Karpas-422 (cell line): ENCODE measurements around the gene NIPBL. TPM values are rescaled to one million over a fixed set of nuclear protein-coding genes. Genes with fewer than 3 reads are reported as not detected.
"Not testable (repeated sequence)": the region's sequence is repeated elsewhere in the genome, so short reads cannot be mapped to it uniquely, and the experiment has no call there.

Experiments
- DNase-seq: peaks from one replicate; pipeline ENCODE4 v3.0.0-alpha.2; 2015
- H2AFZ ChIP-seq: fragments of 200-600 bp; sonication (generic); 2 replicates; pipeline ENCODE4 v1.6.1; 2014; ENCODE audit warnings: antibody characterized with exemption, low read length, mixed read lengths
- H3K27ac ChIP-seq: fragments of 200-600 bp; sonication (generic); 2 replicates; pipeline ENCODE4 v1.5.1; 2014; ENCODE audit warnings: mild to moderate bottlenecking, low read length, moderate library complexity
- H3K27me3 ChIP-seq: fragments of 200-600 bp; sonication (generic); 2 replicates; pipeline ENCODE4 v1.6.1; 2014; ENCODE audit warnings: low read length, mixed read lengths
- H3K36me3 ChIP-seq: fragments of 200-600 bp; sonication (generic); 2 replicates; pipeline ENCODE4 v1.6.1; 2014; ENCODE audit warnings: low read length, mixed read lengths; ENCODE audit not compliant: insufficient read depth
- H3K4me1 ChIP-seq: fragments of 200-600 bp; sonication (generic); 2 replicates; pipeline ENCODE4 v1.6.1; 2014; ENCODE audit warnings: mild to moderate bottlenecking, low read length, mixed read lengths
- H3K4me2 ChIP-seq: fragments of 200-600 bp; sonication (generic); 2 replicates; pipeline ENCODE4 v1.6.1; 2014; ENCODE audit warnings: low read length, low read depth, mild to moderate bottlenecking; ENCODE audit not compliant: poor library complexity, severe bottlenecking
- H3K4me3 ChIP-seq: fragments of 200-600 bp; sonication (generic); 2 replicates; pipeline ENCODE4 v1.5.1; 2014; ENCODE audit warnings: mild to moderate bottlenecking, antibody characterized with exemption, low read length, mixed read lengths
- H3K79me2 ChIP-seq: fragments of 200-600 bp; sonication (generic); 2 replicates; pipeline ENCODE4 v1.6.1; 2014; ENCODE audit warnings: mild to moderate bottlenecking, low read length, mixed read lengths
- H3K9ac ChIP-seq: fragments of 200-600 bp; sonication (generic); 2 replicates; pipeline ENCODE4 v1.6.0; 2014; ENCODE audit warnings: low read length
- H3K9me2 ChIP-seq: fragments of 200-600 bp; sonication (generic), shearing (Covaris generic); replicated peaks from 2 replicates; pipeline ENCODE4 v1.6.0; 2014; ENCODE audit warnings: mild to moderate bottlenecking, low read length, moderate library complexity; ENCODE audit not compliant: insufficient read depth
- H3K9me3 ChIP-seq: fragments of 300-700, 200-600 bp; sonication (generic); 2 replicates; pipeline ENCODE4 v1.6.1; 2014; ENCODE audit warnings: low read length, mixed read lengths
- H4K20me1 ChIP-seq: fragments of 200-600 bp; sonication (generic); 2 replicates; pipeline ENCODE4 v1.6.1; 2014; ENCODE audit warnings: mild to moderate bottlenecking, antibody characterized with exemption, low read length, low read depth; ENCODE audit not compliant: insufficient read depth
- total RNA-seq: library from RNA; depleted of rRNA; stranded (reverse); fragments of >200 nt; shearing (Covaris generic); gene quantifications from 2 replicates; pipeline ENCODE4 v1.2.3, GENCODE V29; 2014; ENCODE audit warnings: low replicate concordance

NIPBL gene
- total RNA-seq, 1 experiment from 2014 or later, result 65.9 TPM

DNA sequence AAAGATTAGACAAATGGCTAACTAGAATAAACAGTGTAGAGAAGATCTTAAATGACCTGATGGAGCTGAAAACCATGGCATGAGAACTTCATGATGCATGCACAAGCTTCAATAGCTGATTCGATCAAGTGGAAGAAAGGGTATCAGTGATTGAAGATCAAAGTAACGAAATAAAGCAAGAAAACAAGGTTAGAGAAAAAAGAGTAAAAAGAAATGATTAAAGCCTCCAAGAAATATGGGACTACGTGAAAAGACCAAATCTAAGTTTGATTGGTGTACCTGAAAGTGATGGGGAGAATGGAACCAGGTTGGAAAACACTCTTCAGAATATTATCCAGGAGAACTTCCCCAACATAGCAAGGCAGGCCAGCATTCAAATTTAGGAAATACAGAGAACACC, 28.0 kb upstream of the NIPBL start:
- H3K36me3 ChIP-seq, H2AFZ ChIP-seq, DNase-seq, H3K9me2 ChIP-seq, H3K9me3 ChIP-seq, H4K20me1 ChIP-seq, H3K27me3 ChIP-seq, H3K4me1 ChIP-seq, H3K4me2 ChIP-seq, H3K79me2 ChIP-seq, H3K4me3 ChIP-seq, H3K9ac ChIP-seq, H3K27ac ChIP-seq: not testable (repeated sequence)

DNA sequence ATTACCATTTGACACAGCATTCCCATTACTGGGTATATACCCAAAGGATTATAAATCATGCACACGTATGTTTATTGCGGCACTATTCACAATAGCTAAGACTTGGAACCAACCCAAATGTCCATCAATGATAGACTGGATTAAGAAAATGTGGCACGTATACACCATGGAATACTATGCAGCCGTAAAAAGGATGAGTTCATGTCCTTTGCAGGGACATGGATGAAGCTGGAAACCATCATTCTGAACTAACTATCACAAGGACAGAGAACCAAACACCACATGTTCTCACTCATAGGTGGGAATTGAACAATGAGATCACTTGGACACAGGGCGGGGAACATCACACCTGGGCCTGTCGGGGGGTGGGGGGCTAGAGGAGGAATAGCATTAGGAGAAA, 23.7 kb upstream of the NIPBL start:
- H3K79me2 ChIP-seq, H3K27ac ChIP-seq, DNase-seq, H3K36me3 ChIP-seq, H3K4me2 ChIP-seq, H3K9me3 ChIP-seq, H3K9ac ChIP-seq, H3K9me2 ChIP-seq, H2AFZ ChIP-seq, H3K4me3 ChIP-seq, H3K4me1 ChIP-seq, H3K27me3 ChIP-seq, H4K20me1 ChIP-seq: not testable (repeated sequence)

DNA sequence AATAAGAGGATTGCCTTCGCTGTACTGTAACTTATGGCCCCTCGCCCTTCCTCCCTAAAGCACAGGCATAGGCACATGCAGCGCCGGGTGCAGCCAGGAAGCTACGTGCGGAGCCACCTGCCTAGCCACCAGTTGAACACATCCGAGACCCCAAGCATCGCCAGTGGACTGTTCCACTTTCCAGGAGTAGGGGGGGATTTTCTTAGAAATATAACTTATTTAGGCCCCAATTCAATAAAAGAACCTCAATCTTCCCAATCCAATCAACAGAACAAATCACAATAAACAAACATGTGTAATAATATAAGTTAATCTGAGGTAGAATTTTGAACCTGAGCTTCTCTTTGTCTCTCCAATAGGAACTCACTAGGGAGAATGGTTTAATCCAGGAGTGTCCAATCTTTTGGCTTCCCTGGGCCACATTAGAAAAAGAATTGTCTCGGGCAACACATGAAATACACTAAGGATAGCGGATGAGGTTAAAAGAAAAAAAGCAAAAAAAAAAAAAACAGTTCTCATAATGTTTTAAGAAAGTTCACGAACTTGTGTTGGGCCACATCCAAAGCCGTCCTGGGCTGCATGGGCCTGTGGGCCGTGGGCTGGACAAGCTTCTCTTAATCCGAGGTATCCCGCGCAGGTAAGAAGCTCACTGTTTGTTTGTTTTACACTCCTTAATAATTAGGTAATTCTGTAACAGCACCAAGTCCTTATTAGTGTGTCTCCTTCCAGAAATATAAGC, 22.0 kb upstream of the NIPBL start:
- Histone ChIP-seq H3K9me2 (no peaks in the 10 kb centered on the region), H3K27me3 (no peaks in the 10 kb centered on the region), H3K27ac (no peak overlapping the region), H3K4me1 (no peaks in the 10 kb centered on the region), H3K79me2 (no peaks in the 10 kb centered on the region), H3K9me3 (no peaks in the 10 kb centered on the region), H3K9ac (no peak overlapping the region), H3K36me3 (no peaks in the 10 kb centered on the region), H3K4me3 (no peak overlapping the region), H4K20me1 (no peaks in the 10 kb centered on the region), H2AFZ (no peak overlapping the region), H3K4me2 (no peak overlapping the region)
- DNase-seq, result no peak

- Histone ChIP-seq H3K27ac (no peak overlapping the region), H3K9me2 (no peaks in the 10 kb centered on the region), H3K9me3 (no peaks in the 10 kb centered on the region), H3K4me2 (no peak overlapping the region), H3K9ac (no peak overlapping the region), H3K4me3 (no peak overlapping the region), H3K36me3 (no peaks in the 10 kb centered on the region), H3K27me3 (no peaks in the 10 kb centered on the region), H4K20me1 (no peaks in the 10 kb centered on the region), H3K79me2 (no peaks in the 10 kb centered on the region), H3K4me1 (no peaks in the 10 kb centered on the region), H2AFZ (no peak overlapping the region)
- DNase-seq, result no peak
Observed at GRCh38 chr5:36855141-36855495, 21.5 kb upstream of the NIPBL start.

GRCh38 chr5:36861871-36862270, 14.7 kb upstream of the NIPBL start:
- H4K20me1 ChIP-seq, result no peaks in the 10 kb centered on the region

DNA sequence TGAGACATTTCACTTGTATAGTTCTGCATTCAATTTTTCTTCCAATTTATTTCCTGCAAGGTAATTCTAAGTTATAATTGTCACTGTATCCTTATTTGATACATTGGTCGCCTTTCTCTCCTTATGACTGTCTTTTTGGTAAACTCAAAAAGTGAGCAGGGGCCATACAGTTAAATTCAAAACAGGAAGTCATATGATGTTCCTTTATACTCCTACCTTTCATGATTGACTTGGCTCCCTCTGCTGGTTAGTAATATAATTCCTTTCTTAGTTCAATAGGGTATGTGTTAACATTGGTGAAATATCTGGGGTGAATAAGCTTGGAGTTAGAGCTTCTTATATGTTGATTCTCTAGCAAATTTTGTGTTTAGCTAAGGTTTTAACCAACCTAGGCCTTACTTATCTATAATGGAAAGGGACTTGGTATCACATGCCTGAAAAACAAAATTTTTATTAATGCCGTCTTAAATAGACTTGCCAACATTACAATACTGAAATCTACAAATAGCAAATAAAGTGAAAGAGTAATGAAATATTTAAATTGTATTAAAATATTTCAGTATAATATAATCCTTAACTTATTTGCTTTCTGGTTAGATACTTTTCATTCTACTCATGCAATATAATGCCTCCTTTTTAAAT, 6.0 kb upstream of the NIPBL start:
- H3K36me3 ChIP-seq, result peaks cover 17% of the 10 kb centered on the region; the same call in 1 of the 2 replicates
- H3K9ac ChIP-seq, result no peak overlapping the region
- H3K4me2 ChIP-seq, result no peak overlapping the region
- no peaks in the 10 kb centered on the region for H3K27me3 ChIP-seq
- peaks cover 46% of the 10 kb centered on the region for H3K79me2 ChIP-seq
- peak; percentile 91 for DNase-seq
- peaks cover 39% of the 10 kb centered on the region for H4K20me1 ChIP-seq
- H3K27ac ChIP-seq, result no peak overlapping the region
- no peaks in the 10 kb centered on the region for H3K9me2 ChIP-seq
- H3K4me1 ChIP-seq, result peaks cover 39% of the 10 kb centered on the region
- H3K4me3 ChIP-seq, result no peak overlapping the region
- no peak overlapping the region for H2AFZ ChIP-seq
- no peaks in the 10 kb centered on the region for H3K9me3 ChIP-seq

More at GRCh38 chr5:36861871-36862270, 14.7 kb upstream of the NIPBL start:
- no peak for DNase-seq
- H2AFZ ChIP-seq, result no peak overlapping the region
- H3K9me3 ChIP-seq, result no peaks in the 10 kb centered on the region
- H3K9ac ChIP-seq, result no peak overlapping the region
- no peak overlapping the region for H3K4me3 ChIP-seq
- H3K27ac ChIP-seq, result no peak overlapping the region
- no peaks in the 10 kb centered on the region for H3K9me2 ChIP-seq
- H3K79me2 ChIP-seq, result no peaks in the 10 kb centered on the region
- H3K4me2 ChIP-seq, result no peak overlapping the region
- H3K36me3 ChIP-seq, result no peaks in the 10 kb centered on the region
- no peaks in the 10 kb centered on the region for H3K27me3 ChIP-seq
- no peaks in the 10 kb centered on the region for H3K4me1 ChIP-seq

GRCh38 chr5:36874465-36874864, 2.1 kb upstream of the NIPBL start:
- peaks cover 83% of the 10 kb centered on the region for H3K79me2 ChIP-seq
- peak overlapping the region; percentile 73 for H3K4me2 ChIP-seq
- no peaks in the 10 kb centered on the region for H3K9me3 ChIP-seq
- DNase-seq, result peak; percentile 44
- no peaks in the 10 kb centered on the region for H3K9me2 ChIP-seq
- H3K4me1 ChIP-seq, result peaks cover 52% of the 10 kb centered on the region
- H3K27ac ChIP-seq, result no peak overlapping the region
- peaks cover 44% of the 10 kb centered on the region for H4K20me1 ChIP-seq
- peaks cover 17% of the 10 kb centered on the region; the same call in 1 of the 2 replicates for H3K36me3 ChIP-seq
- H3K4me3 ChIP-seq, result peak overlapping the region; percentile 73
- H2AFZ ChIP-seq, result no peak overlapping the region
- H3K27me3 ChIP-seq, result no peaks in the 10 kb centered on the region
- H3K9ac ChIP-seq, result peak overlapping the region; percentile 98

GRCh38 chr5:36875051-36875789, 1.3 kb upstream of the NIPBL start:
- Histone ChIP-seq H3K9me3 (no peaks in the 10 kb centered on the region), H3K79me2 (peaks cover 90% of the 10 kb centered on the region), H3K4me1 (peaks cover 59% of the 10 kb centered on the region), H2AFZ (no peak overlapping the region), H3K9me2 (no peaks in the 10 kb centered on the region), H3K9ac (peak overlapping the region; percentile 98), H3K36me3 (peaks cover 15% of the 10 kb centered on the region; the same call in 1 of the 2 replicates), H3K4me2 (peak overlapping the region; percentile 73), H3K27me3 (no peaks in the 10 kb centered on the region), H3K27ac (peak overlapping the region; percentile 87), H4K20me1 (peaks cover 43% of the 10 kb centered on the region), H3K4me3 (peak overlapping the region; percentile 73)
- DNase-seq, result peak; percentile 73
